NCI-H2196 (cell line): ENCODE data around the gene PSMG1.

ENCODE experiments used
- DNase-seq: peaks from one replicate; lab custom pipeline; 2025; ENCODE audit not compliant: unreplicated experiment; lab: John Stamatoyannopoulos, UW

PSMG1 gene

DNA sequence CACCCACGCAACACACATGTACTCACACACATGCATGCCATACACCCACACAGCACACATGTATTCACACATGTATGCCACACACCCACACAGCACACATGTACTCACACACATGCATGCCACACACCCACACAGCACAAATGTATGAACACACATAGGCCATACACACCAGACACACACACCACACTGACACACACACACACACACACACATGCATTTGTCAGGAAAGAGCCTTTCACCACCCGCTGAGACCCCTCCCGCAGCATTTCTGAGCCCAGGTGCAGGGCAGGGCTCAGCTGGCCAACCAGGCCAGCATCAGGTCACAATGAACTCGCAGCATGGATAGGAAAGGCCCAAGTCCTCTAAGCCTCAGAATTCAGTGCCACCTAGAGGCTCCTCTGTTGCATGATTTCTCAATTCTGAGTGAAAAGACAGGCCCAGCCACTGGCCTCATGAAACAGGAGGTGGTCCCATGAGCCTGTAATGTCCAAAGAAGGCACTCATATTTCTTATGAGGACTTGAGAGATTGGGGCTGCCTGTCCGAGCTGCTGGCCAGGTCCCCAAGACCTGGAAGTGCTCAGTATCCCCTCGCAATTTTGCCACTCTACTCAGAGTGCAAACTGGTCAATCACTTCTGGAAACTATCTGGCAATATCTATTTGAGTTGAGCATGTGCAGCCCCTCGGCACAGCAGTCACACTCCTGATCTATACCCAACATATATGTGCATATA, 57.3 kb downstream of the PSMG1 start:
- peak; percentile 85 for DNase-seq
